H1 (cell line): ENCODE measurements around the gene ELP4. TPM values are rescaled to one million over a fixed set of nuclear protein-coding genes. Genes with fewer than 3 reads are reported as not detected.

Experiments
- CTCF ChIA-PET: fragments of 300-600 bp; sonication (Branson Sonifier 250); formaldehyde crosslinking; loops from one replicate; lab custom pipeline; 2021; ENCODE audit not compliant: partially characterized antibody; lab: Charles Lee
- POLR2A ChIA-PET: fragments of 300-600 bp; sonication (Branson Sonifier 250); formaldehyde crosslinking; loops from one replicate; lab custom pipeline; 2021; ENCODE audit warnings: inconsistent platforms; ENCODE audit not compliant: partially characterized antibody; lab: Charles Lee
- DNase-seq, 2 experiments: peaks; one replicate each; pipeline versions ENCODE4 v3.0.0 to v3.0.0-alpha.2; 2010 to 2022; ENCODE audit warnings: low spot score in 2 of 2, low read depth in 1 of 2, mixed read lengths in 1 of 2
- FAIRE-seq: peaks from 2 replicates; lab custom pipeline; 2011; peaks lifted over from hg19 to GRCh38; lab: Jason Lieb, UNC
- H2AFZ ChIP-seq: 2 replicates; pipeline ENCODE4 v1.8.1; 2012; ENCODE audit warnings: low read length, inconsistent platforms
- H2AK5ac ChIP-seq: 2 replicates; pipeline ENCODE4 v1.6.1; 2013; ENCODE audit warnings: low read depth, low read length
- H2BK120ac ChIP-seq: replicated peaks from 2 replicates; pipeline ENCODE3; 2013; ENCODE audit warnings: low read depth, low read length, inconsistent platforms
- H2BK12ac ChIP-seq: 2 replicates; pipeline ENCODE4 v1.6.1; 2013; ENCODE audit warnings: low read depth, low read length
- H2BK15ac ChIP-seq: 2 replicates; pipeline ENCODE4 v1.6.1; 2013; ENCODE audit warnings: low read length
- H2BK20ac ChIP-seq: 2 replicates; pipeline ENCODE4 v1.6.1; 2013; ENCODE audit warnings: low read length
- H2BK5ac ChIP-seq: 2 replicates; pipeline ENCODE4 v1.6.1; 2013; ENCODE audit warnings: low read depth, low read length
- H3K14ac ChIP-seq: 2 replicates; pipeline ENCODE4 v1.6.1; 2013; ENCODE audit warnings: inconsistent platforms; ENCODE audit not compliant: insufficient read length
- H3K18ac ChIP-seq: 2 replicates; pipeline ENCODE4 v1.6.1; 2013; ENCODE audit warnings: low read length; ENCODE audit errors: extremely low read depth
- H3K23ac ChIP-seq: 2 replicates; pipeline ENCODE4 v1.6.1; 2013; ENCODE audit warnings: inconsistent platforms; ENCODE audit not compliant: insufficient read length
- H3K23me2 ChIP-seq: 2 replicates; pipeline ENCODE4 v1.6.1; 2013; ENCODE audit warnings: low read depth, low read length
- H3K27ac ChIP-seq: 2 replicates; pipeline ENCODE4 v1.6.1; 2011; ENCODE audit warnings: low read depth, low read length, inconsistent platforms
- H3K27me3 ChIP-seq, 4 experiments: replicated peaks in 1 of 4; 1 replicate in 1 of 4; 2 replicates in 3 of 4; pipeline versions ENCODE4 v1.6.1 to v1.8.1; 2011 to 2013; ENCODE audit warnings: low read length in 3 of 4, mild to moderate bottlenecking in 3 of 4, inconsistent platforms in 2 of 4, mixed read lengths in 2 of 4, moderate library complexity in 1 of 4; ENCODE audit not compliant: control insufficient read depth in 3 of 4, insufficient read depth in 3 of 4; ENCODE audit errors: extremely low read depth in 1 of 4
- H3K36me3 ChIP-seq, 4 experiments: 2 replicates each; pipeline versions ENCODE4 v1.6.1 to v1.8.1; 2011 to 2013; ENCODE audit warnings: mild to moderate bottlenecking in 4 of 4, low read length in 3 of 4, moderate library complexity in 2 of 4, control low read depth in 1 of 4, inconsistent platforms in 1 of 4; ENCODE audit not compliant: insufficient read depth in 4 of 4, control insufficient read depth in 2 of 4
- H3K4ac ChIP-seq: replicated peaks from 2 replicates; pipeline ENCODE3; 2013; ENCODE audit warnings: low read length, low read depth, mixed read lengths, inconsistent platforms; ENCODE audit not compliant: insufficient read length
- H3K4me1 ChIP-seq, 4 experiments: replicated peaks in 1 of 4; 1 replicate in 1 of 4; 2 replicates in 3 of 4; pipeline versions ENCODE4 v1.6.1 to v1.8.1; 2011 to 2013; ENCODE audit warnings: low read length in 3 of 4, inconsistent platforms in 2 of 4, mixed read lengths in 1 of 4; ENCODE audit not compliant: insufficient read depth in 4 of 4, control insufficient read depth in 3 of 4
- H3K4me2 ChIP-seq, 2 experiments: 2 replicates each; pipeline versions ENCODE4 v1.6.1 to v1.8.1; 2011 to 2013; ENCODE audit warnings: low read depth in 2 of 2, low read length in 2 of 2, control low read depth in 1 of 2, inconsistent platforms in 1 of 2, mild to moderate bottlenecking in 1 of 2; ENCODE audit not compliant: insufficient read depth in 1 of 2
- H3K4me3 ChIP-seq, 4 experiments: fragments of 200-600, 300-600 bp in 1 of 4; sonication (generic), shearing (Covaris generic), sonication (Bioruptor Twin) in 1 of 4; 2 replicates each; pipeline versions ENCODE4 v1.5.1 to v1.8.1; 2011 to 2016; ENCODE audit warnings: low read length in 4 of 4, low read depth in 3 of 4, control low read depth in 2 of 4, inconsistent platforms in 2 of 4, mild to moderate bottlenecking in 2 of 4, mixed read lengths in 1 of 4, moderate library complexity in 1 of 4; ENCODE audit not compliant: insufficient read depth in 2 of 4; ENCODE audit errors: extremely low read depth in 1 of 4
- H3K56ac ChIP-seq: replicated peaks from 2 replicates; pipeline ENCODE3; 2013; ENCODE audit warnings: low read depth, mild to moderate bottlenecking, mixed read lengths, low read length, inconsistent platforms; ENCODE audit not compliant: insufficient read length
- H3K79me1 ChIP-seq: 2 replicates; pipeline ENCODE4 v1.6.1; 2013; ENCODE audit warnings: low read depth, low read length, control low read depth
- H3K79me2 ChIP-seq, 2 experiments: 2 replicates each; pipeline versions ENCODE4 v1.6.1 to v1.8.1; 2012 to 2013; ENCODE audit warnings: low read length in 2 of 2, mild to moderate bottlenecking in 2 of 2, inconsistent platforms in 1 of 2; ENCODE audit not compliant: insufficient read depth in 2 of 2, control insufficient read depth in 1 of 2
- H3K9ac ChIP-seq, 4 experiments: replicated peaks in 1 of 4; 1 replicate in 1 of 4; 2 replicates in 3 of 4; pipeline versions ENCODE4 v1.6.1 to v1.8.1; 2011 to 2013; ENCODE audit warnings: low read depth in 3 of 4, low read length in 3 of 4, control low read depth in 2 of 4, mild to moderate bottlenecking in 2 of 4, moderate library complexity in 2 of 4, inconsistent platforms in 1 of 4; ENCODE audit errors: extremely low read depth in 1 of 4
- H3K9me3 ChIP-seq, 2 experiments: 2 replicates each; pipeline versions ENCODE4 v1.6.1 to v1.8.1; 2012 to 2013; ENCODE audit warnings: mild to moderate bottlenecking in 2 of 2, moderate library complexity in 2 of 2, control low read depth in 1 of 2, inconsistent platforms in 1 of 2, low read depth in 1 of 2, low read length in 1 of 2, mixed read lengths in 1 of 2; ENCODE audit not compliant: insufficient read depth in 2 of 2
- H4K20me1 ChIP-seq, 2 experiments: replicated peaks in 1 of 2; 2 replicates each; pipeline versions ENCODE3 to v1.8.1; 2011 to 2013; ENCODE audit warnings: inconsistent platforms in 2 of 2, low read length in 2 of 2, mild to moderate bottlenecking in 1 of 2; ENCODE audit not compliant: insufficient read depth in 2 of 2, control insufficient read depth in 1 of 2
- H4K5ac ChIP-seq: 2 replicates; pipeline ENCODE4 v1.6.1; 2013; ENCODE audit warnings: low read length, low read depth, mixed read lengths, inconsistent platforms; ENCODE audit not compliant: insufficient read length
- H4K8ac ChIP-seq: 2 replicates; pipeline ENCODE4 v1.8.0; 2013; ENCODE audit warnings: mild to moderate bottlenecking, moderate library complexity, low read length, inconsistent platforms; ENCODE audit not compliant: insufficient read depth; ENCODE audit errors: extremely low read depth
- H4K91ac ChIP-seq: replicated peaks from 2 replicates; pipeline ENCODE3; 2013; ENCODE audit warnings: low read length, mixed read lengths, inconsistent platforms; ENCODE audit not compliant: insufficient read length
- CBX8 ChIP-seq: fragments of 300-800, 300-1000 bp; sonication (generic); IDR thresholded peaks from 2 replicates; pipeline ENCODE4 v1.7.1; 2016; ENCODE audit warnings: low read depth, low read length, borderline replicate concordance
- EZH2 ChIP-seq: fragments of 200-600 bp; sonication (generic); IDR thresholded peaks from 2 replicates; pipeline ENCODE4 v1.7.1; 2012; ENCODE audit warnings: low read depth, mild to moderate bottlenecking, moderate library complexity, low read length, inconsistent platforms; ENCODE audit not compliant: severe bottlenecking
- KDM4A ChIP-seq: IDR thresholded peaks from one replicate; pipeline ENCODE4 v1.7.1; 2012; ENCODE audit warnings: low read depth, mild to moderate bottlenecking, moderate library complexity, low read length, inconsistent platforms; ENCODE audit not compliant: severe bottlenecking
- POU5F1 ChIP-seq: IDR thresholded peaks from 2 replicates; pipeline ENCODE4 v1.6.1; 2011; ENCODE audit warnings: low read depth, mild to moderate bottlenecking, low read length, moderate library complexity
- SP2 ChIP-seq: IDR thresholded peaks from 2 replicates; pipeline ENCODE4 v1.6.1; 2012; ENCODE audit warnings: mild to moderate bottlenecking, low read length, inconsistent platforms
- TBP ChIP-seq: IDR thresholded peaks from 2 replicates; pipeline ENCODE4 v1.6.1; 2011; ENCODE audit warnings: low read depth, low read length, improper control_type of control experiment
- WGBS, 2 experiments: shearing (Covaris generic) in 1 of 2; methylation state at CpG; one replicate each; pipeline versions ENCODE4 v1.1.6 to v1.1.7; 2013 to 2015; ENCODE audit warnings: low lambda C conversion rate in 2 of 2, mixed read lengths in 2 of 2, inconsistent platforms in 1 of 2, low coverage in 1 of 2, missing lambda C conversion rate in 1 of 2; ENCODE audit not compliant: insufficient replicate concordance in 2 of 2, insufficient coverage in 1 of 2, insufficient read length in 1 of 2; ENCODE audit errors: extremely low coverage in 1 of 2, missing lambda C conversion rate in 1 of 2; 5-methylcytosine and 5-hydroxymethylcytosine counted together
- polyA plus RNA-seq, 7 experiments: library from polyadenylated mRNA; depleted of rRNA in 3 of 7; stranded (reverse) in 5 of 7; unstranded in 2 of 7; fragments of >200 nt in 5 of 7; fragments of 200-250 nt in 2 of 7; gene quantifications; 1 replicate in 5 of 7; 2 replicates in 1 of 7; 4 replicates in 1 of 7; pipeline versions ENCODE4 v1.2.1 to v1.2.3, GENCODE V29; 2011 to 2013; ENCODE audit warnings: missing spikeins in 2 of 7, mixed read lengths in 2 of 7
- total RNA-seq: library from RNA; stranded (reverse); fragmentation: NEBNext Ultra II Directional; extraction: Animal tissue kit (Norgen Biotek cat#: 25700); gene quantifications from 2 replicates; pipeline ENCODE4 v1.2.1, GENCODE V29; 2021

Gene ELP4
- total and polyA plus RNA-seq, 2 of the 8 experiments (the other 6 are each of a cell fraction or from before 2014, with no cell fraction given) = 14.0 to 18.6 TPM

GRCh38 chr11:31821235-31821764, 311.7 kb downstream of the ELP4 start:
- no peak overlapping the region for H2AK5ac ChIP-seq
- H3K14ac ChIP-seq = no peak overlapping the region
- no peak overlapping the region for H4K91ac ChIP-seq
- peaks cover 12% of the 10 kb centered on the region; the same call in 1 of the 2 replicates for H3K23me2 ChIP-seq
- H4K20me1 ChIP-seq = peaks cover 0 to 12% of the 10 kb centered on the region in 2 experiments
- POLR2A ChIA-PET = interaction anchor here (1.4 to 3.6 kb wide), 3 partner anchors 12 to 23 kb away, joined by 3 to 11 read pairs (median 6); partner anchors contain the start of gene PAX6
- FAIRE-seq = no peak
- H3K9me3 ChIP-seq = no peaks in the 10 kb centered on the region
- H3K4me3 ChIP-seq = peak overlapping the region in 1 of 4 experiments; percentile 62; a peak in 1 of 8 replicates
- H4K5ac ChIP-seq = no peak overlapping the region
- H3K4me1 ChIP-seq = peaks cover 16 to 73% (median 45%) of the 10 kb centered on the region in 4 experiments
- no peak overlapping the region for H3K27ac ChIP-seq
- H3K4ac ChIP-seq = no peak overlapping the region
- H2BK120ac ChIP-seq = no peak overlapping the region
- H3K79me2 ChIP-seq = no peaks in the 10 kb centered on the region
- H3K23ac ChIP-seq = no peak overlapping the region
- no peak overlapping the region for H2AFZ ChIP-seq
- H3K79me1 ChIP-seq = no peaks in the 10 kb centered on the region
- H3K9ac ChIP-seq = no peak overlapping the region
- H2BK12ac ChIP-seq = no peak overlapping the region
- H3K36me3 ChIP-seq = no peaks in the 10 kb centered on the region
- H3K18ac ChIP-seq = no peak overlapping the region
- no peak for TF ChIP-seq EZH2
- no peak for TF ChIP-seq KDM4A
- no peak for TF ChIP-seq POU5F1
- TF ChIP-seq SP2 = no peak
- no peak for TF ChIP-seq TBP
- TF ChIP-seq CBX8 = peak; percentile 91; the same call in 1 of the 2 replicates
- peaks cover 63 to 99% (median 93%) of the 10 kb centered on the region in 4 experiments for H3K27me3 ChIP-seq
- peak overlapping the region; percentile 20 to 38; a peak in 2 of 4 replicates for H3K4me2 ChIP-seq
- H4K8ac ChIP-seq = no peak overlapping the region
- 3% methylated on average over 5 of the region's 5 CpGs; no CpG with 5 or more reads in 1 of the 2 experiments for WGBS, 2 experiments
- DNase-seq = no peak
- no peak overlapping the region for H2BK15ac ChIP-seq
- no peak overlapping the region for H2BK5ac ChIP-seq
- H3K56ac ChIP-seq = no peak overlapping the region
- no peak overlapping the region for H2BK20ac ChIP-seq
- CTCF ChIA-PET = interaction anchor here (0.5 to 11.4 kb wide), 7 partner anchors 14 to 556 kb away, joined by 3 to 88 read pairs (median 36); no protein-coding TSS in a partner anchor
